ENCODE results near the gene AKT3.

Gene AKT3

DNA sequence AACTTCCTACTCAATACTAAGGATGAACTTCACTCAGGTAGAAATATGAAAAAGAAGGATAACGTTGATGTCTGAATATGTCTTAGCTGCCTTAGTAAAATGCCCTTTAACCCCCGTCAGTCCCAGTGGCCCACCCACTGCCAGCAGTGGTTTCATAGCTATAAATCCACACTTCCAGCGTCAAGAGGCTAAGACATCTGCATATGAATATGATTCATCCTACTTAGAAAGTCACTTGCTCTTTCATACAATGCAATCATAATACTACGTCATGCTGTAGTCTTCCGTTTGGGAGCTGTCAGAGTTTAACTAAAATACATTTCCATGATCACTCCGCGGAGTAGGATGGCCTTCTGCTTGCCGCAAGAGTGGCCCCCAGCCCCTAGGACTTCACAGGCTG is 346.9 kb downstream of the AKT3 start:
- DNase-seq = no peak

DNA sequence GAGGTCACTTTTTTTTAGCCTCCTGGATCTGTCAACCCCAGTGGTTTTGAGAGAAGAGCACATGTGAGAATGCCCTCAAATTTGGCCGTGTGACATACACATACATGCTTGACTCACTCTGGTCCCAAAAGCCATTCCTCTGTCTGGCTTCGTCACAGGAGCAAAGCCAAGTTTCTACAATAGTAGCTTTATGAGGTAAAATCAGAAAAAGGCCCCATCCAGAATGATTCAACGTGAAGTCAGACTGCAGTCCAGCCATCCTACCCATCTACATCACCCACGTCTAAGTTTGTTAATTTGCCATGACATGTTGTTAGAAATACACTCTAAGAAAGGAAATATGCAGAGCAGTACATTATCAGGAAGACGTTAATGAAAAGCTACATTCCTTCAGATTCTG is 349.0 kb downstream of the AKT3 start:
- DNase-seq = no peak

DNA sequence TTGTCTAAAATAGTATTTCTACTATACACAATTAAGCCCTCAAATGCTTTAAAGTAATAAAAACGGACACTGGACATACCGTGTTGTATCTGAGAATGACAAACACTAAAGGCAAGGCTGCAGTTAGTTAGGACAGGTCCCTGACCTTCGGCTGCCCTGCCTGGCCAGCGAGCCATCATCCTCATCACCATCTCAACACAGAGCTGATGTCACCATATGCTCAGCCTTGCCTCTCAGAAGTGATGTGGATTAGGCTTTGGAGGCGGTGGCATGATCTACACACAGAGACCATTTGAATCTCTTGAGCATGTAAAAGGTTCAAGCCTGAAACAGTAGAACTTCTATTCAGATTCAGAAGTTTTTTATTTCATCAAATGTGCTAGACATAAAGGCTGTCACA is 349.5 kb downstream of the AKT3 start:
- DNase-seq = no peak

DNA sequence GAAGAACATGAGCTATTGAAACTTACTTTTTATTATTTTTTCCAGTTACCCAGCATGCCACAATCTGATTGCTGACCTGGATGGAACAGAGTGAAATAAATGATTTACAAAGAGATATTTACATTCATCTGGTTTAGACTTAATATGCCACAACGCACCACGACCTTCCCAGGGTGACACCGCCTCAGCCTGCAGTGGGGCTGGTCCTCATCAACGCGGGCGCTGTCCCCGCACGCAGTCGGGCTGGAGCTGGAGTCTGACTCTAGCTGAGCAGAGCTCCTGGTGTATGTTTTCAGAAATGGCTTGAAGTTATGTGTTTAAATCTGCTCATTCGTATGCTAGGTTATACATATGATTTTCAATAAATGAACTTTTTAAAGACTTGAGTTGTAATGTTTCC is 350.3 kb downstream of the AKT3 start:
- DNase-seq = no peak

DNA sequence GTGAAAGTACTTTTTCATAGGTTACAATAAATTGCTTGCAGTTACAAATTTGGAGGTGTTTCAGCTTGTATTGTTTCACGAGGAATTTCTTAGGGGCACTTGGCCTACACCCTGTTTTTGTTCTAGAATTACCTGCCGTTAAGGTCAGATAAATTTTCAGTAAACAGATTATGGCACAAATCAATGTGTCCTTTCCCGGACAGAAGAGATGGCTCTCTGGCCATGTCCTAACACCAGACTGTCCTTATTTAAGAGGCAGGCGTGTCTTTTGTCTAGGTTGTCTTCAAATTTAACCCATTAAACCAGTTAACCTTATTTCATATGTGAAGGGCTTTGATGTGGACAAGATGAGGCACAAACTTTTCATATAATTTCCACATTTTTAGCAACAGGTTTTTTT is 350.8 kb downstream of the AKT3 start:
- DNase-seq = no peak

DNA sequence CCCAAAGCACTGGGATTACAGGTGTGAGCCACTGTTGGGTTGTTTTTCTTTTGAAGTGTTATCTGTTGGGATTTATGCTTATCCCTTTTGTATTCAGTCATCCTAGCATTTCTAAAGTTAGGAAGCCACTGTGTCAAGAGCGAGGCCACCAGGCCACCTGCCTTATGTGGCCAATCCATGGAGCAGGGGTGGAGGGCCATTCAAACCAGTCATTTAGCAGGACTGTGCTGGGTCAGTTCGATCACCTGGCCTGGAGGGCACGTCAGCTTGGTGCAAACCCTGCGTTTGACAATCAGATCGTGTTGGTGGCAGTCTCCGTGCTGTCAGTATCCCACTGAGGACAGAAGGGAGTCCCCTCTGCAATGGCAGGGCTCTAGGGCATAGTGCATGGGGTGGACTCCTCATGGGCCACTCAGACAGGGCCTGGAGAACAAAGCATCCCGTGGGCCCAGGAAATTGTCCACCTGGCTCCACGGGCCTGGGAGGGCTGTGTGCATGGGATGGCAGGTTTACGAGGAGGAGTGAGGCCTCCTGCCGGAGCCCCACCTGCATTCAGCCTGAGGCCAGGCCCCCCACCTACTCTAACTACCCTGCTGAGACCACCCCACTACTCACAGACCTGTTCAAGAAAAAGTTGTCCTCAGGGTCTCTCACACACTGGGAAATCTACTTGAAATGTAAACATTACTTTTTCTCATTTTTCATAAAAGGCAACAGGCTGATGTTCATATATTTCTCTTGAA is 351.9 kb downstream of the AKT3 start:
- DNase-seq = no peak

DNA sequence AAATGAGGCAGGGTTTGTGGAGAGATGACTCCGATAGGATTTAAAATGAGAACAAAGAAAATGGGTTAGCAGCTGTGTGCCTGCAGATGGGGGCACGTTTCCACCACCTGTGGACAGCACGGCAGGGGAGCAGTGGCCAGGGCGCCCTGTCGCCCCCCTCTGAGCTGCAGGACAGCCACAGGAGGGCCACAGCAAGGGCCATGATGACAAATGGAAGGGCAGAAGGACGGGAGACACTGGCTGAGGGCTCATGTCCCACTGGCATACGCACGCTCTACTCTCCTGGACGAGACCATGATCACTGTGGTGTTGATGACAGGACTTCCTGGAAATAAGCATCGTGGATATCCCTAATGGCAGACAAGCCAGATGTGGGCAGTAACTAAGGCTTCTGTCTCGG is 353.2 kb downstream of the AKT3 start:
- no peak for DNase-seq

DNA sequence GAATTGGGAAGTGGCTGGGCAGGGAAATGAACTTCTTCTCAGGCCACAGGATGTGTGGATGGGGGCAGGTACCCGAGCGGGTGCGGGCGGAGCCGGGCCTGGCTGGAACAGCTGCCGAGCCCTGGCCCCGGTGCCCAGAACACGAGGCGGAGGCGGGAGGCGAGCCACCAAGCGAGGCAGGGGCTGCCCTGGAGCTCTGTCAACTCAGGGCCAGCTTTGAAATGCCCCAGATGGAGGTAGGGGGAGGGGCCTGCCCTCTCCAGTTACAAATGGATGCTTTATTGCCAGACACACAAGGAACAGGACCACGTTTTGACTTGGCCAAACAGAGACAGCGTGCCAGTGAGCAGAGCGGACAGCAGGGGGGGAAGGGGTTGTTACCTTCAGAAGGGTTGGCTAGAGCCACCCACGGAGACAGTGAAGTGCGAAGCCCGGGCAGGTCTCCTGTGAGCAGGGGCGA is 353.8 kb downstream of the AKT3 start:
- no peak for DNase-seq

DNA sequence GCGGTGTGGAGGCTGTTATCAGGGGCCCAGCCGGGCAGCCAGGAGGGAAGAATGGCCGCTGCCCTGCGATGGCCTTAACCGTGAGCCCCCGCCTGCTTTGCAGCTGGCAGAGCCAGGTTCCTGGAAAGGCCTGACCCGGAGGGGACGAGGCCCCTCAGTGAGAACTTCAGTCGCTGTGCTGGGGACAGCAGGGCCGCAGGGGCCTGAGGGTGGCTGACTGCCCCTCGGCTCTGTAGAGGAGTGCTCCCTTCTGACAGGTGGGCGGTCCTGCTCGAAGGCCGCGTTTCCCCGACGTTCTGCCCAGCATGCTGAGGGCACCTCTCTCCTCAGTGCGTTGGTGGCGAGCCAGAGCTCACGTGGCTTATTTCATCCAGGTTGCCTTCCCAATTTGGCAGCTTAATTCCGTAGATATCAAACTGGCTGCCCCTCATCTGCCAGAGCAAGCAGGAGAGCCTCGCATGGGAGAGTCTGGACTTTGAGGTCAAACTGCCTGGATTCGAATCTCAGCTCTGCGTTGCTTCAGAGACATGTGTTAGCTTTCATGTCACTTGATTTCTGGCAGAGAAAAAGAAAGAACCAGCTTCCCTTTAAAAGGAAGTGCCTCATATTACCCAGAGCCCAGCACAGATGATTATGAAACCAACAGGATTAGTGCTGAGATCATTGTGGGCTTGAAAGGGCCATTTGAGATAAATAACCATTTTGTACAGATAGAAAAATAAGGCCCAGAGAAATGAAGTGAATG is 354.4 kb downstream of the AKT3 start:
- DNase-seq = no peak

DNA sequence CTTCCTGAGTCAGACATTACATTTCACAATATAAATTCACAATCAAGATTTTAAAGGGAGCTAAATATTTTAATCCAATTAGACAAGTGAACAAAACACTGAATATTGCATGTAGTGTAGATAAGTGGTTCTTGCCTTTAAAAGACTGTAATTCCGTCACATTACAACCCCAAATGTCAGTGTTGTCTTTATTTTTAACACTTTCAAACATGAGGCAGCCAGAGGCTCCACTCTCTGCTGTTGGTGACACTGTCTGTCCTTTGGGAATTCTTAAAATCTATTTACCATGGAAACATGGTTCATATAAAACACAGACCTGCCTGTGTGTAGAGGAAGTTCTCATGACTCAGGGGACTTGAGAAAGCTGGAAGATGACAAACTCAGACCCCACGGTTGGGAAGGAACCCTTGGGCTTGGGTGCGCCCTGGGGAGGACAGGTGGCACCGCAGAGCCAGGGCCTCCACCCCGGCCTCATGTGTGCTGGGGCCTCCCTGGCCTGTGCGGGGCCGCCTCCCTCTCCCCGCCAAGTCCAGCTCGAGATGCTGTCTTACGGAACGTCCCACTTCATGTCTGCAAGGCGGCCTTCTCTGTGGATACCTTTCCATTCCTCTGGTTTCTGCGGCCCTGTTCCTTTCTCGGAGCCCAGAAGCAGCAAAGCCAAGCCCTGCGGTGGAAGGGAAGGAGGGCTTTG is 355.2 kb downstream of the AKT3 start:
- DNase-seq = no peak

DNA sequence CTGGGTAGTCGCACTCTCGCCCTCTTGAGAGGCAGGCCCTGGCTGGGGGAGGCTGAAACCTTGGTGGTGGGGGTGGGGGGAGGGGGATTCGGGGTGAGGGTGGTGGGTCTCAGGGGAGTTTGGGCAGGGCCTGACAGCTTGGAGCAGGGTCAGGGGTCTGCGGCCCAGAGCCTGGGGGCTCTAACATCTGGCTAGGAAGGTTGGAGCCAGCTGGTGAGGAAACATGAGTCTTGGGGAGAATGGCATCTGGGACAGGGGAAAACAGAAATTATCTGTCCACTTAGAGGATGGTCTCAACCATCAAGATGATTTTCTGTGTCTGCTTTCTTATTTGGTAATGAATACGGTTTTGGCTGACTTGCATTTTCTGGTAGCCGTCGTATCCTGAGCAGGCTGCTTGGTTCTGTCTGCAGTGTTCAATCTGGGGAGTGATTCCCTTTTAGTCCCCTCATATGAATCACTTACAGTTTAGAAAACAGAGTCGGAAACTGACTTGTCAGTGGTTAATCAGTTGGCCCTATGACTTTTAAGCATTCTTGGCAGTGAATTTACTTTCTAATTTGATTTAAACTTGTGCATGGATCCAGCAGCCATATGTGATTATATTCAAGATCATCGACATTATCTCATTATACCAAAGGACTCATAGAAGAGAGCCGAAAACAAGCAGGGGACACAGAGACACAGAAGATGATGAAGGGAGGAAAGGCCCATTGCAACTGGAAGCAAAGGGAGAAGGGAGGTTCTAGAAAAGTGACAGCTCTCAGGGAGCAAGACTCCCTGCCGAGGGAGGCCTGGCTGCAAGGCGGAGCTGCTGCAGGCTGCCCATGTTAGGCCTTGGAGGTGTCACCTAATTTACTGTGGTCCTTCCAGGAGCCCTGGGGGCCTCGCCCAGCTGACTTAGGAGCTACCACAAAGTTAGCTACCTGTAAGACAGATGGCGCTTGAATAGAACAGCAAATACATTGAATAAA is 356.6 kb downstream of the AKT3 start:
- DNase-seq = no peak

DNA sequence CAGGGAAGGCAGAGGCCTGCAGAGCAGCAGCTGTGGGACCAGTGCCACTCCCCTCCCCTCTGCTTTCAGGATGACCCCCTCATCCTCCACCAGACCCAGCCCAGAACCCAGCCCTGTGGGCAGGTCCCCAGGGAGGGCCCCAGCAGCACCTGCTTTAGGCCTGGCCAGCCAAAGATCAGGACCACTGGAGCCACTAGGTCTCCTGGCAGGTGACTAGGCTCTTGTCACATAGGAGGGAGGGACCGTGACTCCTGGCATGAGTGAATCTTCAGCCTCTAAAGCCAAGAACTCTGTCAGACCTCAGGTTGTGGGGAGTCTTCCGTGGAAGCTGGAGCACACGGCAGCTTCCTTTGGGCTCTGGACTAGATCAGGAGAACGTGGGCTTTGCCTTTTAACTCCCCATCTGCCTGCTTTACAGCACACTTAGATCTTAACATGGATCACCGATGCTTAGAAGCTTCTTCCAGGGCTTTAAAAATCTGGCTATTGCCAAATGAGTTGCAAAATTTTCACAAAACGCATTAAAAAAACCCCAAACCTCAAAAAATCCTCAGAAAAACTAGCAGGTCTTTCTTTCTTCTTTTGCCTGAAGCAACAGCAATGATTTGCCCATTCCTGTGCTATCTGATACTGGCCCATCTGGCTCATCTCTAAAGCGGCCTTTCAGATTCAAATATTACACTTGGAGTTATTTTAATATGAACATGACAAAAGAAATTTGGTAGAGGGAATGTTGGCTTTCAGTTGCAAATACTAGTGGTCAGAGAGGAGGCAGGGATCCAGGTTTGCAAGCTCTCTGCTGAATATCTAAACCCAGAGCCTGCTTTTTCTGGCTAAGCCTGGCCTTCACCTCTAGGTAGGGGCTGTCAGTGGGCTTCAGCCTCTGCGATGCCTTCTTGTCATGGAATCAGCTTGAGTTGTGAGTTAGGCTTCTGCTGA is 359.0 kb downstream of the AKT3 start:
- DNase-seq = no peak

DNA sequence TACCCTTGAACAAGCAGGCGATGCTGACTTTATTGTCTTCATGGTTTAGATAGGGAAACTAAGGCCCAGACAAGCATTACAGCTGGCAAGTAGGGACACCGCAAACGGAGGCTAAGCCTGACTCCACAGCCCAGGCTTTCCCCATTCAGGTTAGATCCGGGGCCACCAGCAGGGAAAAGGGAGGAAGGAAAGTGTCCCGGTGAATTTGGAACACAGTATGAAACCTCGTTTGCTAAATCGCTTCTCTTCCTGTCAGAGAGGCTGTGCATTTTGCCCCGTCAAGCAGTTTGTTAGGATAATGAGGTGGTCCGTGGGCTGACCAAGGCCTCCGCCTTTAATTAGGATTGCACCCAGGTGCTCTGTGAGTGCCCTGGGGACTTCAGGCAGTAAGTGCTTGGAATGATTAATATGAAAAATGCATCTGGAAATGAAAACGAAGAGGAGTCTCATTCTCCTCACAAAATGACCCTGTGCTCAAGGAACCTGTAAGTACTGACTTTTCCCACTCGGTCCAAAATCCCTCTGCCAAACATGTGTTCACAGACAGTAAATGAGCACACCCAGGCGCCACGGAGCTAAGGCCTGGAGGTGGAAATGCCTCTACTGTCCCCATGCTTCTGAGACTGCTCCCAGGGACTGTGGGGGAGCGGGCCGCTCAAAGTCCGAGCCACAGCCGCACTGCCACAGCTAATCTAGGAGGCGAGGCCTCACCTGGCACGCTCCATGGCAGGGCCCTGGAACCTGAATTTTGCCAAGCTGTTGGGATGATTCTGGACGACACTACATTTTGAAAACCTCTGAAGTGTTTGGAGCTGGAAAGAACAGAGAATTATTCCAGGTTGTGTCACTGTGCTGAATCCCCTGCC is 360.1 kb downstream of the AKT3 start:
- DNase-seq = no peak

DNA sequence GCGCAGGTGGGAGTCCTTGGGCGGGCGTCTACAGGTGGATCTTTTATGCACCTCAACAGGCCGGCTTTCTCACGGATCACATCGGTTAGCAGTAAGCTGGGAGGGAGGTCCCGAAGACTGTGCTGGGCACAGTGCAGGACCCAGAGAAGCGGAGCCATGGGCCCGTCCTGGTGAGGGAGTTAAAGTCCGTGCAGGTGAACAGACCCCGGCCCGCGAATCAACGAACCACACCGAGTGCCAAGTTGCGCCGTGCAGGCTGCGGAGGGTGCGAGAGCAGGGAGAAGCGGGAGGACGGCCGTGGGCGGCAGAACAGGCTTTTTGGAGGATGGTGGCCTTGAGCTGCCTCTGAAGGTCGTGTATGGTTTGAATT is 360.9 kb downstream of the AKT3 start:
- no peak for DNase-seq

DNA sequence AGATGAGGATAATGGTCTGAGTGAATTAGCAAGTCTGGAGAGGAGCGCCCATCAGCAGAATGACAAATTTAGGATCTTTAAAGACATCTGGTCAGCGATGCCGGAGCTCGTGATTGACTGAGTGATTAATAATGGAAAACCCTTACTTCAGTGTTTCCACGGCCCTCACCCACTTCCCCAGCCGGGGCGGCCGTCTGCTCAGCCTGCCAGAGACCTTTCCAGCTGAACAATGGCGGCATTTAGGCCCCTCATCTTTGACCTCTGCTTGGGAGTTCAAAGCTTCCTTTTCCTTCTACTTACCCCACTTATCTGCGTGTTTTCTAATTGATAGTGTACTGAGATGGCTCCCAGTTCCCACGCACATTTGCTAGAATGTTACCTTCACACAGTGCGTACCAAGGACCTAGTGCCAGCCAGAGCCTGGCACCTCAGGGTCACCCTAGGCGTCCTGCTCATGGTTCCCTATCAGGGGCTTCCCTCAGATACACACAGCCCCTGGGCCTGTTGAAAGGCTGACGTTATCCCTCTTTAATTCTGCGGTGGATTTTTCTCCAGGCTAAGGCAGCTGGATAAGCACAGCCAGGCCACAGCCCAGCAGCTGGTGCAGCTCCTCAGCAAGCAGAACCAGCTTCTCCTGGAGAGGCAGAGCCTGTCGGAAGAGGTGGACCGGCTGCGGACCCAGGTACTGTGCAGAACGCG is 361.4 kb downstream of the AKT3 start:
- DNase-seq = no peak

DNA sequence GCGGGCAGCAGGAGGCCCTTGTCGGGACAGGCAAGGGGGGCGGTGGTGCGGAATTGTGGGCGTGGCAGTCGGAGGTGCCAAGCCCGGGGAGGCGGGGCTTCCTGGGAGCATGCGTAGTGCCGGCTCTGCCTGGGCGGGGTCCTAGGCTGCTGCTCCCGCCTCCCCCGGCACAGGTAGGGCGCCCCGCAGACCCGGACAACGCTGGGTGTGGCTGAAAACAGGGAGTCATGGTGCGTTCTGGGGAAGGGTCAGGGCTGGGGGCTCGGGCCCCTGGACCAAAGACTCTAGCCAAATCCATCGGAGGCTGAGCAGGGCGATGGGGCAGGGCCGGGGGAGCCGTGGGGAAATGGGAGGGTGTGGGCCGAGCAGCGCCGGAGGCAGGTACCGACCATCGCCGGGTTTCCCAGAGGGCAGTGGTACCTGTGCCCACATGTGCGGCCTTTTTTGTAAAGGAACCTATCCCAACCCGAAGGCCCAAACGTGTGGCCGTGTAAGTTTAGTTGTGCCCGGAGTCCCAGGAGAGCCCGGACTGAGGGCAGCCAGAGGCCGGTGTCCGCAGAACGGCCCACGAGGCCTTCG is 362.3 kb downstream of the AKT3 start:
- DNase-seq = no peak

DNA sequence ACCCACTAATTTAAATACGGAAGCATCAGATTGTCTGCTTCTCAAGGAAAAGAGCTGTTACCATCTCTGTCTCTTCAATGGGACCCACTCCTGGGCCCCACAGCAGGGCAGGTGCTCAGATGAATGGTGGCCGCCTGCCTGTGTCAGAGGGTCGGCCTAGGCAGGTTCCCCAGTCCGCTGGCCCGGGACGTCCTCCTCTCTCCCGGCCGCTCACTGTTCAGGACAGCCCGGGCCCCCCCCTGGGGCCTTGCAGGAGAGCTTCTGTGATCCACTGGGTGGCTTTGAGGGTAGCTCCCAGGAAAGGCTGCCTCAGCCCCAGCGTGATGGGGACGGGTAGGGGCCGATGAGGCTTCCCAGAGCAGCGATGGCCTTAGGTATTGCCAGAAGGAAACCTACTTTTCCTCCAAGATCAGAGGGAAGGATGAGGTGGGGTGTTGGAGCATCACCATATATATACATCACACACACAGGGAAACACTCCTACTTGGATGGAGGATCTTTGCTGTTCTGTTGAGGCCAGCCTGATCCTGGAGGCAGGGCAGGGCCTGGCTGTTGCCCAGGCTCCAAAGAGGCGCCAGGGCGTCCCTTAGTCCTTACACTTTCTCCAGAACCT is 362.9 kb downstream of the AKT3 start:
- DNase-seq = no peak

DNA sequence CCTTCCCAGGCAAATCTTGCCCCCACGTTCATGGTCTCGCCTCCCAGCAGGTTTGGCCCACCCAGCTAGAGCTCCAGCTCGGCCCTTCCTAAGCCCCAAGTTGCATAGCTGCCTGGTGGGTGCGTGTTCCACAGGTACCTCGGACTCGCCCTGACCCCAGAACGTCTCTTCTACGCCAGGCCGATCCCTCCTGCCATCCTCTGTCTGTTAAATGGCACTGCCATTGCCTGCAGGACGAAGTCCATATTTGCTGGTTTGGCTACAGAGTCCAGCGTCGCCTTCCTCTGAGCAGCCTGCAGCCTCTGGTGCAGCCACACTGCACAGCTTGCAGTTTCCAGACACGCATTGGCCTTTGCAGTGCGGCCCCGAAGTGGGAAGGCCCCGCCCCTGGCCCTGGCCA is 366.1 kb downstream of the AKT3 start:
- no peak for DNase-seq
